Glutamatergic neuron (in vitro differentiated cells): ENCODE results near the gene EFCAB9. TPM values are rescaled to one million over a fixed set of nuclear protein-coding genes. Genes with fewer than 3 reads are reported as not detected.

Source experiments
- DNase-seq: peaks from one replicate; pipeline ENCODE4 v3.0.0; 2022
- H3K27ac Mint-ChIP-seq: one replicate; pipeline ENCODE4 v1.8.0; 2020; ENCODE audit warnings: mild to moderate bottlenecking, mixed read lengths, inconsistent platforms; ENCODE audit not compliant: unreplicated experiment
- H3K27me3 Mint-ChIP-seq: one replicate; pipeline ENCODE4 v1.8.0; 2020; ENCODE audit warnings: mild to moderate bottlenecking, moderate library complexity, mixed read lengths, inconsistent platforms; ENCODE audit not compliant: unreplicated experiment
- H3K36me3 Mint-ChIP-seq: one replicate; pipeline ENCODE4 v1.8.0; 2020; ENCODE audit warnings: mild to moderate bottlenecking, mixed read lengths, inconsistent platforms; ENCODE audit not compliant: unreplicated experiment
- H3K4me1 Mint-ChIP-seq: one replicate; pipeline ENCODE4 v1.8.0; 2020; ENCODE audit warnings: mild to moderate bottlenecking, low read depth, mixed read lengths, inconsistent platforms; ENCODE audit not compliant: unreplicated experiment
- H3K4me3 Mint-ChIP-seq: one replicate; pipeline ENCODE4 v1.8.0; 2020; ENCODE audit warnings: mild to moderate bottlenecking, mixed read lengths, inconsistent platforms; ENCODE audit not compliant: unreplicated experiment
- H3K9me3 Mint-ChIP-seq: one replicate; pipeline ENCODE4 v1.8.0; 2020; ENCODE audit warnings: mild to moderate bottlenecking, moderate library complexity, mixed read lengths, inconsistent platforms; ENCODE audit not compliant: unreplicated experiment
- CTCF ChIP-seq: fragments of 200-600 bp; sonication (generic); IDR thresholded peaks from one replicate; pipeline ENCODE4 v1.5.0; 2021; ENCODE audit not compliant: partially characterized antibody, unreplicated experiment
- total RNA-seq: library from RNA; stranded (reverse); fragmentation: NEBNext Ultra II Directional; extraction: Animal tissue kit (Norgen Biotek cat#: 25700); gene quantifications from one replicate; pipeline ENCODE4 v1.2.1, GENCODE V29; 2021; ENCODE audit not compliant: unreplicated experiment

Gene EFCAB9
- total RNA-seq, 1 donor from 2014 or later = not detected

- H3K4me3 Mint-ChIP-seq = peak overlapping the region; percentile 99
- H3K4me1 Mint-ChIP-seq = peaks cover 10% of the 10 kb centered on the region
- peak overlapping the region; percentile 87 for H3K27ac Mint-ChIP-seq
- no peak for TF ChIP-seq CTCF
- DNase-seq = peak; percentile 53
- peaks cover 6% of the 10 kb centered on the region for H3K27me3 Mint-ChIP-seq
- no peaks in the 10 kb centered on the region for H3K36me3 Mint-ChIP-seq
- peaks cover 4% of the 10 kb centered on the region for H3K9me3 Mint-ChIP-seq
These were observed 6.6 kb upstream of the EFCAB9 start for GRCh38 chr5:172187118-172188032.

- Mint-ChIP-seq H3K27ac (peak within 1 kb of the TSS; percentile 87), H3K4me1 (peaks cover 10% of the 10 kb centered on the region), H3K27me3 (peaks cover 6% of the 10 kb centered on the region)
These were observed 5.7 kb upstream of the EFCAB9 start, which contains the start of gene STK10 for GRCh38 chr5:172188033-172188892. TSS of gene STK10 (minus strand) at chr5:172188224. CDS start at chr5:172188042, 182 bp downstream.

GRCh38 chr5:172188893-172189692 lies 4.9 kb upstream of the EFCAB9 start:
- Mint-ChIP-seq H3K4me3 (peak overlapping the region; percentile 75), H3K4me1 (peaks cover 10% of the 10 kb centered on the region), H3K27me3 (peaks cover 6% of the 10 kb centered on the region), H3K27ac (peak overlapping the region; percentile 66), H3K36me3 (no peaks in the 10 kb centered on the region), H3K9me3 (peaks cover 4% of the 10 kb centered on the region)
- DNase-seq = peak; percentile 26
- peak; percentile 7 for TF ChIP-seq CTCF

More at GRCh38 chr5:172188033-172188892, 5.7 kb upstream of the EFCAB9 start, which contains the start of gene STK10:
- peak within 1 kb of the TSS; percentile 99 for H3K4me3 Mint-ChIP-seq
- peak; percentile 72 for TF ChIP-seq CTCF
- DNase-seq = peak; percentile 93
- H3K9me3 Mint-ChIP-seq = peaks cover 4% of the 10 kb centered on the region
- H3K36me3 Mint-ChIP-seq = no peaks in the 10 kb centered on the region

GRCh38 chr5:172189693-172190296 lies 4.2 kb upstream of the EFCAB9 start:
- H3K4me3 Mint-ChIP-seq = peak overlapping the region; percentile 75
- peaks cover 4% of the 10 kb centered on the region for H3K9me3 Mint-ChIP-seq
- no peaks in the 10 kb centered on the region for H3K36me3 Mint-ChIP-seq
- DNase-seq = no peak
- H3K27ac Mint-ChIP-seq = peak overlapping the region; percentile 66
- TF ChIP-seq CTCF = no peak
- peaks cover 6% of the 10 kb centered on the region for H3K27me3 Mint-ChIP-seq
- H3K4me1 Mint-ChIP-seq = peaks cover 10% of the 10 kb centered on the region
